KMS-11 (cell line): ENCODE results near the gene PNMA3.

Source experiments
- H2AFZ ChIP-seq: fragments of 200-600 bp; sonication (generic); 2 replicates; pipeline ENCODE4 v1.6.1; 2016; ENCODE audit warnings: antibody characterized with exemption, mixed run types, low read depth
- H3K27ac ChIP-seq: fragments of 200-600 bp; sonication (generic); 2 replicates; pipeline ENCODE4 v1.6.1; 2016; ENCODE audit warnings: mild to moderate bottlenecking, mixed run types
- H3K27me3 ChIP-seq: fragments of 200-600 bp; sonication (generic); 2 replicates; pipeline ENCODE4 v1.6.1; 2017; ENCODE audit warnings: mild to moderate bottlenecking, low read depth, mixed run types, moderate library complexity; ENCODE audit not compliant: insufficient read depth
- H3K36me3 ChIP-seq: fragments of 200-600 bp; sonication (generic); 2 replicates; pipeline ENCODE4 v1.6.1; 2017; ENCODE audit warnings: mild to moderate bottlenecking, mixed run types; ENCODE audit not compliant: insufficient read depth
- H3K4me1 ChIP-seq: fragments of 200-600 bp; sonication (generic); 2 replicates; pipeline ENCODE4 v1.6.1; 2016; ENCODE audit warnings: mild to moderate bottlenecking, low read depth, mixed run types; ENCODE audit not compliant: poor library complexity, severe bottlenecking
- H3K4me2 ChIP-seq: fragments of 200-600 bp; sonication (generic); 2 replicates; pipeline ENCODE4 v1.7.0; 2016; ENCODE audit warnings: mild to moderate bottlenecking, mixed run types
- H3K4me3 ChIP-seq: fragments of 200-600 bp; sonication (generic); IDR thresholded peaks from 2 replicates; pipeline ENCODE4 v1.6.1; 2017; ENCODE audit warnings: low read depth, low read length, mixed read lengths; ENCODE audit not compliant: insufficient read depth
- H3K79me2 ChIP-seq: fragments of 200-600 bp; sonication (generic); 2 replicates; pipeline ENCODE4 v1.6.1; 2016; ENCODE audit warnings: low read depth, mixed run types; ENCODE audit not compliant: insufficient read depth
- H3K9ac ChIP-seq: fragments of 200-600 bp; sonication (generic); 2 replicates; pipeline ENCODE4 v1.6.1; 2016; ENCODE audit warnings: mild to moderate bottlenecking, mixed run types
- H4K20me1 ChIP-seq: fragments of 200-600 bp; sonication (generic); 2 replicates; pipeline ENCODE4 v1.6.1; 2016; ENCODE audit warnings: mild to moderate bottlenecking, mixed run types; ENCODE audit not compliant: insufficient read depth
- TF ChIP-seq, protein P1 (sequence below): fragments of 200-600 bp; sonication (generic); conservative IDR thresholded peaks from 2 replicates; pipeline ENCODE4 v1.6.1; 2017; ENCODE audit warnings: low read depth, mild to moderate bottlenecking, antibody characterized with exemption, low read length, moderate library complexity, mixed read lengths

PNMA3 gene

DNA sequence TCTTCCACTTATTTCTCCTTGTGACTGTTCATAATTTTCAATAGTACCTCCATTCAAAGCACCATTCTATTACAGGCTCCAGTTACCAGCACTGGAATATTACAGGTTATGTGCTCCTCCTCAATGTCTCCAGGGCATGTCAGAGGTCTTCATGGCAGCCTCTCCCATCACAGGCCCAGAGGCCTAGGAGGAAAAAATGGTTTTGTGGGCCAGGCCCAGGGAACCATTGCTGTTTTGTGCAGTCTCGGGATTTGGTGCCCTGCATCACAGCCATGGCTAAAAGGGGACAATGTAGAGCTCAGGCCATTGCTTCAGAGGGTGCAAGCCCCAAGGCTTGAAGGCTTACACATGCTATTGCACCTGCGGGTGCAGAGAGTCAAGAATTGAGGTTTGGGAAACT is 7.2 kb upstream of the PNMA3 start:
- Histone ChIP-seq H3K4me2 (no peak overlapping the region), H3K4me1 (no peaks in the 10 kb centered on the region), H2AFZ (no peak overlapping the region), H3K27ac (no peak overlapping the region), H4K20me1 (no peaks in the 10 kb centered on the region), H3K27me3 (no peaks in the 10 kb centered on the region), H3K79me2 (no peaks in the 10 kb centered on the region), H3K4me3 (no peak overlapping the region), H3K9ac (no peak overlapping the region), H3K36me3 (no peaks in the 10 kb centered on the region)
- TF ChIP-seq, protein P1, sequence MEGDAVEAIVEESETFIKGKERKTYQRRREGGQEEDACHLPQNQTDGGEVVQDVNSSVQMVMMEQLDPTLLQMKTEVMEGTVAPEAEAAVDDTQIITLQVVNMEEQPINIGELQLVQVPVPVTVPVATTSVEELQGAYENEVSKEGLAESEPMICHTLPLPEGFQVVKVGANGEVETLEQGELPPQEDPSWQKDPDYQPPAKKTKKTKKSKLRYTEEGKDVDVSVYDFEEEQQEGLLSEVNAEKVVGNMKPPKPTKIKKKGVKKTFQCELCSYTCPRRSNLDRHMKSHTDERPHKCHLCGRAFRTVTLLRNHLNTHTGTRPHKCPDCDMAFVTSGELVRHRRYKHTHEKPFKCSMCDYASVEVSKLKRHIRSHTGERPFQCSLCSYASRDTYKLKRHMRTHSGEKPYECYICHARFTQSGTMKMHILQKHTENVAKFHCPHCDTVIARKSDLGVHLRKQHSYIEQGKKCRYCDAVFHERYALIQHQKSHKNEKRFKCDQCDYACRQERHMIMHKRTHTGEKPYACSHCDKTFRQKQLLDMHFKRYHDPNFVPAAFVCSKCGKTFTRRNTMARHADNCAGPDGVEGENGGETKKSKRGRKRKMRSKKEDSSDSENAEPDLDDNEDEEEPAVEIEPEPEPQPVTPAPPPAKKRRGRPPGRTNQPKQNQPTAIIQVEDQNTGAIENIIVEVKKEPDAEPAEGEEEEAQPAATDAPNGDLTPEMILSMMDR = no peak

DNA sequence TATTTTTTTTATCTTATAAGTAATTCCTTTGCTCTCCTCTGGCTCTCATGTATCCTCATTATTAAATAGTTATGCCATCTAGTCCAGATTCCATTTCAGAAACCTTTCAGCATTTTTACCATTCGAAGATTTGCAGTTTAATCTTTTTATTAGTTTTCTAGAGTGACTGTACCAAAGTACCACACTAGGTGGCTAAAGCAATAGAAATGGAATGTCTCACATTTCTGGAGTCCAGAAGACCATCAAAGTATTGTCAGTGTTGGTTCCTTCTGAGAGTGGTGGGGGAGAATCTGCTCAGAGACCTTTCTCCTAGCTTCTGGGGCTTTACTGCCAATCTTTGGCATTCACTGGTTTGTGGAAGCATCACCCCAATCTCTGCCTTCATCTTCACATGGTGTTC is 3.7 kb upstream of the PNMA3 start:
- TF ChIP-seq, protein P1 = no peak
- Histone ChIP-seq H3K27ac (no peak overlapping the region), H3K9ac (no peak overlapping the region), H3K4me1 (no peaks in the 10 kb centered on the region), H3K79me2 (no peaks in the 10 kb centered on the region), H4K20me1 (no peaks in the 10 kb centered on the region), H3K4me2 (no peak overlapping the region), H3K27me3 (no peaks in the 10 kb centered on the region), H3K36me3 (no peaks in the 10 kb centered on the region), H2AFZ (no peak overlapping the region), H3K4me3 (no peak overlapping the region)

DNA sequence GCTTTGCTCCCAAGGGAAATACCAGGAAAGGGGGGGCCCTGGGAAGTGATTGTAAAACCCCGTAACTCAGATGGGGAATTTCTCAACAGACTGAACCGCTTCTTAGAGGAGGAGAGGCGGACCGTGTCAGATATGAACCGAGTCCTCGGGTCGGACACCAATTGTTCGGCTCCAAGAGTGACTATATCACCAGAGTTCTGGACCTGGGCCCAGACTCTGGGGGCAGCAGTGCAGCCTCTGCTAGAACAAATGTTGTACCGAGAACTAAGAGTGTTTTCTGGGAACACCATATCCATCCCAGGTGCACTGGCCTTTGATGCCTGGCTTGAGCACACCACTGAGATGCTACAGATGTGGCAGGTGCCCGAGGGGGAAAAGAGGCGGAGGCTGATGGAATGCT is 1.0 kb downstream of the PNMA3 start:
- Histone ChIP-seq H3K4me1 (no peaks in the 10 kb centered on the region), H3K36me3 (no peaks in the 10 kb centered on the region), H3K4me3 (no peak overlapping the region), H3K27ac (no peak overlapping the region), H3K4me2 (no peak overlapping the region), H3K27me3 (no peaks in the 10 kb centered on the region), H4K20me1 (no peaks in the 10 kb centered on the region), H2AFZ (no peak overlapping the region), H3K9ac (no peak overlapping the region), H3K79me2 (no peaks in the 10 kb centered on the region)
- TF ChIP-seq, protein P1 = no peak

DNA sequence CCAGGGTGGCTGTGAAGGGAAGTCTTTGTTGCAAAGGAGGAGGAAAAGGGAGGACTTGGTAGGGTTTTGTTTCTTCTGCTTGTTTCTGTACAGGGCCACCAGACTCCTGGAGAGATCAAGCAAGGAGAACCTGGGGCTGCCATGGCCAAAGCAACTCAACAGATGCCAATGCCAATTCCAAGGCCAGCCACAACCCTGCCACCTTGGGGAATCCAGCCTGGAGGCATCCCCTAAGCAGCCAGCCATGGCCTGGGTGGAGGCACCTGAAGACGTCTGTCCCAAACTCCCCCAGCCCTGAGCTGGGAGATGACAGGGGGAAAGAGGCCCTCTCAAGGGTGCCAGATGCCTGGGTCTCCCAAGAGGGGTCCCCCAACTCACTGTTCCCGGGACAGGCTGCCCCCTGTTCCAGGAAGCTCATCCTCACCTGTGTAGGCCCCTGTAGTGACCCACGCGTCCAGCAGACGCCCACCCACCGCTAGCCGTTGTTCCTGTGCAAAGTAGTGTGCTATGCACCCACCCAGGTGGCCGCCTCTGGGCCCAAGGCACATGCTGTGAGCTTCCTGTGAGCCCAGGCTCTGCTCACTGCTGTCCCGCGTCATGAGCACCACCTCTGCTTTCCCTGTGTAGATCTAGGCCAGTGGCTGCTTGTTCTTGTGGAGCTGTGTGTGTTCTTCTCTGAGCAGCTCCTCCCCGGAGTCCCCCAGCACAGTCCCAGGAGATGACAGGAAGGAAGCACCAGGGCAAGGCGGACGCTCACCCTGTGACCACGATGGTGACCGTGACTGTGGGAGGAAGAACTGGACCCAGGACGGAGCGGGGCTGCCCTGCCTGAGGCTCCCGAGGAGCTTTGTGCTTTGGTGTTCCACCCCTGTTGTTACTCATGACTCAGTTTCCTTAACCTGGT is 3.2 kb downstream of the PNMA3 start:
- Histone ChIP-seq H3K9ac (no peak overlapping the region), H3K4me3 (no peak overlapping the region)

More for the DNA sequence above, 3.2 kb downstream of the PNMA3 start:
- H3K27ac ChIP-seq = no peak overlapping the region
- no peaks in the 10 kb centered on the region for H4K20me1 ChIP-seq
- no peak overlapping the region for H2AFZ ChIP-seq
- TF ChIP-seq, protein P1 = no peak
- no peaks in the 10 kb centered on the region for H3K27me3 ChIP-seq
- H3K4me1 ChIP-seq = no peaks in the 10 kb centered on the region
- no peaks in the 10 kb centered on the region for H3K36me3 ChIP-seq
- H3K79me2 ChIP-seq = no peaks in the 10 kb centered on the region
- no peak overlapping the region for H3K4me2 ChIP-seq
